Measurements from ENCODE around the gene POFUT2. TPM values are rescaled to one million over a fixed set of nuclear protein-coding genes. Genes with fewer than 3 reads are reported as not detected.

Gene POFUT2
- polyA plus RNA-seq, 1 experiment, result 38.5 TPM

GRCh38 chr21:45262041-45262581, 25.6 kb downstream of the POFUT2 start:
- no peak for TF ChIP-seq CTCF (IDR thresholded peaks at IDR 0.05; ENCODE audit: insufficient read depth, low read depth, low read length)
- Histone ChIP-seq H3K4me3 (ENCODE audit: low read depth, low read length) (no peak overlapping the region), H3K27me3 (ENCODE audit: control insufficient read depth, insufficient read depth, low read length) (peaks cover 9% of the 10 kb centered on the region), H3K36me3 (ENCODE audit: control insufficient read depth, insufficient read depth, low read length) (peaks cover 27% of the 10 kb centered on the region)
- DNase-seq (ENCODE audit: low read depth), result no peak
- CTCF ChIA-PET, result interaction anchor here (1.0 to 2.1 kb wide), 4 partner anchors 9 to 178 kb away, joined by 3 to 14 read pairs (median 6); no protein-coding TSS in a partner anchor
- POLR2A ChIA-PET, result interaction anchor here (0.6 kb wide), 1 partner anchor 27 kb away, joined by 3 read pairs; no protein-coding TSS in a partner anchor

GRCh38 chr21:45261093-45261492, 26.6 kb downstream of the POFUT2 start:
- H3K36me3 ChIP-seq (ENCODE audit: control insufficient read depth, insufficient read depth, low read length), result peaks cover 18% of the 10 kb centered on the region
- POLR2A ChIA-PET, result no interaction called here
- DNase-seq (ENCODE audit: low read depth), result no peak
- CTCF ChIA-PET, result interaction anchor here (2.1 kb wide), 1 partner anchor 120 kb away, joined by 6 read pairs; no protein-coding TSS in a partner anchor
- peaks cover 12% of the 10 kb centered on the region for H3K27me3 ChIP-seq (ENCODE audit: control insufficient read depth, insufficient read depth, low read length)
- no peak overlapping the region for H3K4me3 ChIP-seq (ENCODE audit: low read depth, low read length)
- TF ChIP-seq CTCF (IDR thresholded peaks at IDR 0.05; ENCODE audit: insufficient read depth, low read depth, low read length), result no peak

DNA sequence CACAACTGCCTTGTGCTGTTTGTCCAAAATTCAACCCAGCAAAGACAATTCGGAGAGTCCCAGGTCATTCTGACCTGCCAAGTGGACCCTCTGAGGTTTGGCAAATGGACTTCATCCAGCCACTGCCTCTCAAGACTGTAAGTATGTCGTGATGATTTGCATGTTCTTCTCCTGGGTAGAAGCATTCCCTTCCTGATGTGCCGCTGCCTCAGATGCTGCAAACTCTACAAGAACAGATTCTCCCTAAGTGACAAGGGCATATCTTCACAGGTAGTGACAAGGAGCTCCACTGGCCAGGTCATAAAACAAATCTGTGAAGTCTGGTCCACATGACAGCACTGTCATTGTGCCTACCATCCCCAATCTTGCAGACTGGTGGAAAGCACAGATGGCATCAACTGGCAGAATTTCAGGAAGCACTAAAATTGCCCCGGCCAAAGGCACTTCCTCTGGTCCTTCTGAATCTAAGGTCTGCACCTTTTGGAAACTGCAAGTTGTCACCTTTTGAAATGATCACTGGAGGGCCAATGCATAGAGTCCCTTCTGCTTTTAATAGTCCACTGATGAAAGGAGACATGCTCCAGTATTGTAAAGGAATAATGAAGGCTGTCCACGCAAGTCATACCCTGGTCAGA, 27.4 kb downstream of the POFUT2 start:
- no peak overlapping the region for H3K4me3 ChIP-seq (ENCODE audit: low read depth, low read length)
- peaks cover 10% of the 10 kb centered on the region for H3K36me3 ChIP-seq (ENCODE audit: control insufficient read depth, insufficient read depth, low read length)
- CTCF ChIA-PET, result interaction anchor here (2.5 kb wide), 1 partner anchor 120 kb away, joined by 8 read pairs; no protein-coding TSS in a partner anchor
- POLR2A ChIA-PET, result no interaction called here
- peaks cover 13% of the 10 kb centered on the region for H3K27me3 ChIP-seq (ENCODE audit: control insufficient read depth, insufficient read depth, low read length)
- DNase-seq (ENCODE audit: low read depth), result no peak
- no peak for TF ChIP-seq CTCF (IDR thresholded peaks at IDR 0.05; ENCODE audit: insufficient read depth, low read depth, low read length)

GRCh38 chr21:45259206-45259840, 28.4 kb downstream of the POFUT2 start:
- Histone ChIP-seq H3K27me3 (ENCODE audit: control insufficient read depth, insufficient read depth, low read length) (peaks cover 19% of the 10 kb centered on the region), H3K4me3 (ENCODE audit: low read depth, low read length) (no peak overlapping the region), H3K36me3 (ENCODE audit: control insufficient read depth, insufficient read depth, low read length) (peaks cover 5% of the 10 kb centered on the region)
- no peak for DNase-seq (ENCODE audit: low read depth)
- TF ChIP-seq CTCF (IDR thresholded peaks at IDR 0.05; ENCODE audit: insufficient read depth, low read depth, low read length), result no peak
- ChIA-PET POLR2A (no interaction called here), CTCF (interaction anchor here (2.5 kb wide), 1 partner anchor 119 kb away, joined by 8 read pairs; no protein-coding TSS in a partner anchor)

DNA sequence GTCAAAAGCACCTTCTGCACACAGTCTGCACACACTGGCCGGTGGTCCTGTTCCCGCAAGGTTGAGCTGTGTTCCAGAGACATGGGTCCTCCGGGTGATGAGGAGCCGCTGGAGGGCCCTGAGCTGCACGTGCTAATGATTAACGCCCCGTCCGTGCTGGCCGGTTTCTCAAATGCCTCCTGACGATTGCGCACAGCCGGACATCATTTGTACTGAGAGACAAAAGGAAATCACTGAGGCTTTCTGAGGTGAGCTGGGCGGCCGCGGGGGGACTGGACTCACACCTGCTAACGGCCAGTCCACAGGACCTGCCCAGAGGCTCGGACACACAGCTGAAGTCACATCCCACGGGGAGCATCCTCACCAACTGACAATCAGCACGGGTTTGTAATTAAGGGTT, 29.2 kb downstream of the POFUT2 start:
- Histone ChIP-seq H3K27me3 (ENCODE audit: control insufficient read depth, insufficient read depth, low read length) (peaks cover 19% of the 10 kb centered on the region), H3K4me3 (ENCODE audit: low read depth, low read length) (no peak overlapping the region), H3K36me3 (ENCODE audit: control insufficient read depth, insufficient read depth, low read length) (peaks cover 2% of the 10 kb centered on the region; the same call in 1 of the 2 replicates)
- TF ChIP-seq CTCF (IDR thresholded peaks at IDR 0.05; ENCODE audit: insufficient read depth, low read depth, low read length), result no peak
- no peak for DNase-seq (ENCODE audit: low read depth)
- POLR2A ChIA-PET, result interaction anchor here (0.7 kb wide), 1 partner anchor 183 kb away, joined by 3 read pairs; no protein-coding TSS in a partner anchor
- CTCF ChIA-PET, result interaction anchor here (2.5 kb wide), 1 partner anchor 118 kb away, joined by 8 read pairs; no protein-coding TSS in a partner anchor
